Left lung (tissue), 10 donors: Measurements from ENCODE around the gene NAV2. TPM values are rescaled to one million over a fixed set of nuclear protein-coding genes. Genes with fewer than 3 reads are reported as not detected.

Source experiments
- ATAC-seq: fragments of 200-7000 bp; cut with Tn5 transposase; one replicate; pipeline ENCODE4 v1.9.1; 2020; ENCODE audit warnings: moderate library complexity
- DNase-seq, 4 donors: peaks; one replicate each; pipeline ENCODE4 v3.0.0-alpha.2; 2013 to 2020
- H3K27ac ChIP-seq, 2 donors: fragments of 200-600 bp; sonication (generic) in 1 of 2; one replicate each; pipeline versions ENCODE4 v1.5.0 to v1.8.0; 2020 to 2021
- H3K27me3 ChIP-seq, 2 donors: fragments of 200-600 bp; sonication (generic) in 1 of 2; one replicate each; pipeline versions ENCODE4 v1.5.0 to v1.8.0; 2020 to 2021
- H3K36me3 ChIP-seq, 2 donors: fragments of 200-600 bp; sonication (generic) in 1 of 2; one replicate each; pipeline versions ENCODE4 v1.5.0 to v1.8.0; 2020 to 2021
- H3K4me1 ChIP-seq, 2 donors: fragments of 200-600 bp; one replicate each; pipeline ENCODE4 v1.8.0; 2021
- H3K4me3 ChIP-seq, 2 donors: fragments of 200-600 bp; sonication (generic) in 1 of 2; one replicate each; pipeline versions ENCODE4 v1.5.0 to v1.8.0; 2020 to 2021; ENCODE audit warnings: mild to moderate bottlenecking in 1 of 2
- H3K9me3 ChIP-seq, 2 donors: fragments of 200-600 bp; sonication (generic) in 1 of 2; one replicate each; pipeline versions ENCODE4 v1.5.0 to v1.8.0; 2020 to 2021
- CTCF ChIP-seq, 2 donors: fragments of 200-600 bp; sonication (generic) in 1 of 2; IDR thresholded peaks; one replicate each; pipeline versions ENCODE4 v1.5.0 to v1.8.0; 2021; ENCODE audit warnings: antibody characterized with exemption in 2 of 2
- intact Hi-C, 2 donors: fragments of 100-400 bp; cut with DNase I; formaldehyde crosslinking; loops; one replicate each; pipeline versions ENCODE4 v1.11.2 to v1.14.2; 2022
- polyA plus RNA-seq, 6 donors: library from polyadenylated mRNA; unstranded; fragments of 120-200 nt; gene quantifications; one replicate each; pipeline ENCODE4 v1.2.1, GENCODE V29; 2013; ENCODE audit not compliant: insufficient read length in 6 of 6
- total RNA-seq, 2 donors: library from RNA; stranded (reverse); fragmentation: NEBNext Ultra II Directional; extraction: Animal tissue kit (Norgen Biotek cat#: 25700); gene quantifications; one replicate each; pipeline ENCODE4 v1.2.1, GENCODE V29; 2021
- donor health status: DM: no; HTN: yes; CAD: no.
- donor health status: DM: no; HTN: no; CAD: no.

Gene NAV2
- total and polyA plus RNA-seq, 8 donors: 18.0 to 59.9 (median 23.1) TPM

GRCh38 chr11:19992998-19993397, 280.4 kb downstream of the NAV2 start:
- intact Hi-C loops: no loop called here
- H3K4me1 ChIP-seq: no peaks in the 10 kb centered on the region
- no peak for DNase-seq

GRCh38 chr11:19994672-19995071, 282.0 kb downstream of the NAV2 start:
- ATAC-seq (no peak), DNase-seq (no peak)
- Histone ChIP-seq H3K4me3 (no peak overlapping the region), H3K4me1 (no peaks in the 10 kb centered on the region), H3K27ac (no peak overlapping the region), H3K27me3 (no peaks in the 10 kb centered on the region), H3K9me3 (no peaks in the 10 kb centered on the region), H3K36me3 (peaks cover 0 to 3% of the 10 kb centered on the region in 2 donors)
- intact Hi-C loops: no loop called here
- TF ChIP-seq CTCF (IDR thresholded peaks at IDR 0.05): no peak

More at GRCh38 chr11:19992998-19993397, 280.4 kb downstream of the NAV2 start:
- H3K27me3 ChIP-seq: no peaks in the 10 kb centered on the region
- no peaks in the 10 kb centered on the region for H3K9me3 ChIP-seq
- TF ChIP-seq CTCF (IDR thresholded peaks at IDR 0.05): no peak
- H3K27ac ChIP-seq: no peak overlapping the region
- peaks cover 0 to 3% of the 10 kb centered on the region in 2 donors for H3K36me3 ChIP-seq
- no peak for ATAC-seq
- no peak overlapping the region for H3K4me3 ChIP-seq

- Histone ChIP-seq H3K36me3 (peaks cover 0 to 3% of the 10 kb centered on the region in 2 donors), H3K27ac (no peak overlapping the region), H3K27me3 (no peaks in the 10 kb centered on the region), H3K9me3 (no peaks in the 10 kb centered on the region), H3K4me3 (no peak overlapping the region), H3K4me1 (no peaks in the 10 kb centered on the region)
- ATAC-seq (peak; percentile 86), DNase-seq (no peak)
- intact Hi-C loops: no loop called here
- TF ChIP-seq CTCF (IDR thresholded peaks at IDR 0.05): no peak
These were observed 282.5 kb downstream of the NAV2 start for GRCh38 chr11:19995145-19995544.

- Histone ChIP-seq H3K4me1 (no peaks in the 10 kb centered on the region), H3K36me3 (peaks cover 0 to 3% of the 10 kb centered on the region in 2 donors), H3K27me3 (no peaks in the 10 kb centered on the region), H3K9me3 (no peaks in the 10 kb centered on the region), H3K27ac (no peak overlapping the region), H3K4me3 (no peak overlapping the region)
- ATAC-seq: no peak
- TF ChIP-seq CTCF (IDR thresholded peaks at IDR 0.05): no peak
- intact Hi-C loops: no loop called here
- no peak for DNase-seq
These were observed 283.9 kb downstream of the NAV2 start for GRCh38 chr11:19996571-19996970.

- peak overlapping the region in 1 of 2 donors; percentile 8 for H3K27ac ChIP-seq
- ATAC-seq (no peak), DNase-seq (no peak)
- H3K27me3 ChIP-seq: no peaks in the 10 kb centered on the region
- no peaks in the 10 kb centered on the region for H3K4me1 ChIP-seq
- H3K4me3 ChIP-seq: no peak overlapping the region
- H3K9me3 ChIP-seq: no peaks in the 10 kb centered on the region
- H3K36me3 ChIP-seq: no peaks in the 10 kb centered on the region
- intact Hi-C loops: no loop called here
- no peak for TF ChIP-seq CTCF (IDR thresholded peaks at IDR 0.05)
These were observed 287.3 kb downstream of the NAV2 start for GRCh38 chr11:20000022-20000350.
